HCT116 (cell line): ENCODE measurements around the gene TMEM201.

Source experiments
- EZH2 ChIP-seq: fragments of 200-600 bp; sonication (generic); IDR thresholded peaks from 2 replicates; pipeline ENCODE4 v1.6.1; 2017; ENCODE audit warnings: antibody characterized with exemption, mixed run types
- EZH2phosphoT487 ChIP-seq: fragments of 200-600 bp; IDR thresholded peaks from 2 replicates; pipeline ENCODE4 v1.6.1; 2018; ENCODE audit warnings: antibody characterized with exemption, borderline replicate concordance
- POLR2A ChIP-seq: IDR thresholded peaks from 2 replicates; pipeline ENCODE4 v1.7.0; 2011; ENCODE audit warnings: borderline replicate concordance; ENCODE audit not compliant: insufficient read depth, insufficient read length; ENCODE audit errors: extremely low read depth
- POLR2AphosphoS5 ChIP-seq: IDR thresholded peaks from 2 replicates; pipeline ENCODE4 v1.6.1; 2011; ENCODE audit warnings: mild to moderate bottlenecking, low read depth, low read length, moderate library complexity
- RAD21 ChIP-seq: IDR thresholded peaks from 2 replicates; pipeline ENCODE4 v1.6.1; 2012; ENCODE audit warnings: low read depth, mild to moderate bottlenecking
- SP1 ChIP-seq: IDR thresholded peaks from 2 replicates; pipeline ENCODE4 v1.6.1; 2012; ENCODE audit warnings: low read depth
- ZFX ChIP-seq: fragments of 450-650 bp; IDR thresholded peaks from 2 replicates; pipeline ENCODE4 v1.6.1; 2017
- ZNF274 ChIP-seq: fragments of 200-500 bp; sonication (Bioruptor generic); IDR thresholded peaks from 2 replicates; pipeline ENCODE4 v1.6.1; 2014; ENCODE audit warnings: mild to moderate bottlenecking, low read depth, low read length, inconsistent platforms
- TF ChIP-seq, protein P1 (sequence below): IDR thresholded peaks from 2 replicates; pipeline ENCODE4 v1.6.1; 2012; ENCODE audit warnings: low read depth
- TF ChIP-seq, protein P2 (sequence below), 3 experiments: fragments of 200-600 bp in 1 of 3; sonication (generic) in 1 of 3; IDR thresholded peaks in 2 of 3; conservative IDR thresholded peaks in 1 of 3; 2 replicates each; pipeline ENCODE4 v1.5.1; 2012 to 2017; ENCODE audit warnings: low read depth in 2 of 3, low read length in 2 of 3, antibody characterized with exemption in 1 of 3, borderline replicate concordance in 1 of 3, control low read depth in 1 of 3, mild to moderate bottlenecking in 1 of 3, mixed read lengths in 1 of 3, mixed run types in 1 of 3, moderate library complexity in 1 of 3; ENCODE audit not compliant: insufficient read depth in 1 of 3
- TF ChIP-seq, protein P3 (sequence below): IDR thresholded peaks from 2 replicates; pipeline ENCODE4 v1.6.1; 2011; ENCODE audit warnings: mild to moderate bottlenecking, low read length, moderate library complexity; ENCODE audit not compliant: insufficient replicate concordance; ENCODE audit errors: extremely low read depth

DNA sequence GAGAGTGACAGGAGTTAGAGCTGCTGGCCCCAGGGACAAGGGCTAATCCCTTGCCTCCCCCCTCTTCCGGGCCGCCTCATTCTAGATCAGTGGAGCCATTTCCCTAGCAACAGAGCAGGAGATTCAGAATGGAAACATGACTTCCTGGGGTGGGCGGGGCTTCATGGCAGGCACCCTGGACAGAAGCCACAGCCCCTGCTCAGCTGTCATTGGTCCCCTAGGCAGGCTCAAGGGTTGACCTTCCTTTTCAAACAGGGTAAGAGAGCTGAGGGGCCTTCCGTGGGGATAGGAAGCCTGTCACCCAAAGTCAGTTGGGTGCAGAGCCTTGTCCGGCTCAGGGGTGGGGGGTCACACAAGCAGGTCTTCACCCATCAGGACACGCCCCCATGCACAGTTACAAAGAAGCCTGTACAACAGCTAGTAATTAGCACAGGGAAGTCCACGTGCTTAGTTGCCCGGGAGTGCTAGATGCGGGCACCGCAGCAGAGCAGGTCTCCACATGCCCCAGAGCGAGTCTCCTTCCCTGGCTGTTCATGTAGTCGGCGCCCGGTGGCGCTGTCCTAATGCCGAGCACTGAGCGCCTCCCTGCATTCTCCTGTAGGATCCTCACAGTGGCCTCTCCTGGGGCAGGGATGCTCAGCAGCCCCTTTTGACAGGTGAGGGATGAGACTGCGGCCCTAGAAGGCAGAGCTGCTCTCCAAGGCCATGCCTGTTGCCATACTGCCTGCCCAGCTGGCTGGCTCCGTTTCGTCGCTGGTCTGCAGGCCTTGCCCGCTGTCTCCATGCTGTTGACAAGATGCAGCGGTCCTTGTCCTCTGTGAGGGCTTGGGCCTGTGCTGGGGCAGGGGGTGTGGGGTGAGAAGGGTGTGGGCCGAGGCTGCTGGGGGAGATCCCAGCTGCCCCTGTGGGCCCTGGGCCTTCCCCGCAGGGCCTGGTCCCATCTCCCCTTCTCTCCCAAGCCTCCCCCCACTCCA is 5.1 kb downstream of the TMEM201 start:
- TF ChIP-seq, protein P1, sequence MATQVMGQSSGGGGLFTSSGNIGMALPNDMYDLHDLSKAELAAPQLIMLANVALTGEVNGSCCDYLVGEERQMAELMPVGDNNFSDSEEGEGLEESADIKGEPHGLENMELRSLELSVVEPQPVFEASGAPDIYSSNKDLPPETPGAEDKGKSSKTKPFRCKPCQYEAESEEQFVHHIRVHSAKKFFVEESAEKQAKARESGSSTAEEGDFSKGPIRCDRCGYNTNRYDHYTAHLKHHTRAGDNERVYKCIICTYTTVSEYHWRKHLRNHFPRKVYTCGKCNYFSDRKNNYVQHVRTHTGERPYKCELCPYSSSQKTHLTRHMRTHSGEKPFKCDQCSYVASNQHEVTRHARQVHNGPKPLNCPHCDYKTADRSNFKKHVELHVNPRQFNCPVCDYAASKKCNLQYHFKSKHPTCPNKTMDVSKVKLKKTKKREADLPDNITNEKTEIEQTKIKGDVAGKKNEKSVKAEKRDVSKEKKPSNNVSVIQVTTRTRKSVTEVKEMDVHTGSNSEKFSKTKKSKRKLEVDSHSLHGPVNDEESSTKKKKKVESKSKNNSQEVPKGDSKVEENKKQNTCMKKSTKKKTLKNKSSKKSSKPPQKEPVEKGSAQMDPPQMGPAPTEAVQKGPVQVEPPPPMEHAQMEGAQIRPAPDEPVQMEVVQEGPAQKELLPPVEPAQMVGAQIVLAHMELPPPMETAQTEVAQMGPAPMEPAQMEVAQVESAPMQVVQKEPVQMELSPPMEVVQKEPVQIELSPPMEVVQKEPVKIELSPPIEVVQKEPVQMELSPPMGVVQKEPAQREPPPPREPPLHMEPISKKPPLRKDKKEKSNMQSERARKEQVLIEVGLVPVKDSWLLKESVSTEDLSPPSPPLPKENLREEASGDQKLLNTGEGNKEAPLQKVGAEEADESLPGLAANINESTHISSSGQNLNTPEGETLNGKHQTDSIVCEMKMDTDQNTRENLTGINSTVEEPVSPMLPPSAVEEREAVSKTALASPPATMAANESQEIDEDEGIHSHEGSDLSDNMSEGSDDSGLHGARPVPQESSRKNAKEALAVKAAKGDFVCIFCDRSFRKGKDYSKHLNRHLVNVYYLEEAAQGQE: no peak
- no peak for TF ChIP-seq ZNF274
- TF ChIP-seq EZH2: no peak
- TF ChIP-seq, protein P2, sequence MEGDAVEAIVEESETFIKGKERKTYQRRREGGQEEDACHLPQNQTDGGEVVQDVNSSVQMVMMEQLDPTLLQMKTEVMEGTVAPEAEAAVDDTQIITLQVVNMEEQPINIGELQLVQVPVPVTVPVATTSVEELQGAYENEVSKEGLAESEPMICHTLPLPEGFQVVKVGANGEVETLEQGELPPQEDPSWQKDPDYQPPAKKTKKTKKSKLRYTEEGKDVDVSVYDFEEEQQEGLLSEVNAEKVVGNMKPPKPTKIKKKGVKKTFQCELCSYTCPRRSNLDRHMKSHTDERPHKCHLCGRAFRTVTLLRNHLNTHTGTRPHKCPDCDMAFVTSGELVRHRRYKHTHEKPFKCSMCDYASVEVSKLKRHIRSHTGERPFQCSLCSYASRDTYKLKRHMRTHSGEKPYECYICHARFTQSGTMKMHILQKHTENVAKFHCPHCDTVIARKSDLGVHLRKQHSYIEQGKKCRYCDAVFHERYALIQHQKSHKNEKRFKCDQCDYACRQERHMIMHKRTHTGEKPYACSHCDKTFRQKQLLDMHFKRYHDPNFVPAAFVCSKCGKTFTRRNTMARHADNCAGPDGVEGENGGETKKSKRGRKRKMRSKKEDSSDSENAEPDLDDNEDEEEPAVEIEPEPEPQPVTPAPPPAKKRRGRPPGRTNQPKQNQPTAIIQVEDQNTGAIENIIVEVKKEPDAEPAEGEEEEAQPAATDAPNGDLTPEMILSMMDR (IDR thresholded peaks at IDR 0.05 in 2 of 3, conservative IDR thresholded peaks at IDR 0.05 in 1 of 3; ENCODE audit: borderline replicate concordance in 1 of 3, insufficient read depth in 1 of 3, low read depth in 2 of 3, low read length in 2 of 3): no peak
- no peak for TF ChIP-seq RAD21
- no peak for TF ChIP-seq POLR2A
- no peak for TF ChIP-seq POLR2AphosphoS5
- TF ChIP-seq EZH2phosphoT487: no peak
- TF ChIP-seq ZFX: no peak
- TF ChIP-seq SP1: no peak
- TF ChIP-seq, protein P3, sequence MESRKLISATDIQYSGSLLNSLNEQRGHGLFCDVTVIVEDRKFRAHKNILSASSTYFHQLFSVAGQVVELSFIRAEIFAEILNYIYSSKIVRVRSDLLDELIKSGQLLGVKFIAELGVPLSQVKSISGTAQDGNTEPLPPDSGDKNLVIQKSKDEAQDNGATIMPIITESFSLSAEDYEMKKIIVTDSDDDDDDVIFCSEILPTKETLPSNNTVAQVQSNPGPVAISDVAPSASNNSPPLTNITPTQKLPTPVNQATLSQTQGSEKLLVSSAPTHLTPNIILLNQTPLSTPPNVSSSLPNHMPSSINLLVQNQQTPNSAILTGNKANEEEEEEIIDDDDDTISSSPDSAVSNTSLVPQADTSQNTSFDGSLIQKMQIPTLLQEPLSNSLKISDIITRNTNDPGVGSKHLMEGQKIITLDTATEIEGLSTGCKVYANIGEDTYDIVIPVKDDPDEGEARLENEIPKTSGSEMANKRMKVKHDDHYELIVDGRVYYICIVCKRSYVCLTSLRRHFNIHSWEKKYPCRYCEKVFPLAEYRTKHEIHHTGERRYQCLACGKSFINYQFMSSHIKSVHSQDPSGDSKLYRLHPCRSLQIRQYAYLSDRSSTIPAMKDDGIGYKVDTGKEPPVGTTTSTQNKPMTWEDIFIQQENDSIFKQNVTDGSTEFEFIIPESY: no peak
